Right lobe of liver (tissue), 4 donors: Measurements from ENCODE around the gene PRKAB2.

ENCODE experiments used
- POLR2A ChIP-seq: fragments of 450-650 bp; IDR thresholded peaks from one replicate; pipeline ENCODE4 v1.6.1; 2017; ENCODE audit warnings: antibody characterized with exemption, mild to moderate bottlenecking
- TF ChIP-seq, protein P1 (sequence below), 4 donors: fragments of 200-600 bp in 3 of 4; fragments of 450-650 bp in 1 of 4; IDR thresholded peaks; one replicate each; pipeline versions ENCODE4 v1.5.1 to v1.8.0; 2016 to 2022; ENCODE audit warnings: antibody characterized with exemption in 4 of 4, mild to moderate bottlenecking in 2 of 4
- donor health status: DM: no; HTN: no; CAD: no.
- donor health status: DM: no; HTN: no; CAD: no.
- donor health status: DM: no; HTN: yes; CAD: no.

DNA sequence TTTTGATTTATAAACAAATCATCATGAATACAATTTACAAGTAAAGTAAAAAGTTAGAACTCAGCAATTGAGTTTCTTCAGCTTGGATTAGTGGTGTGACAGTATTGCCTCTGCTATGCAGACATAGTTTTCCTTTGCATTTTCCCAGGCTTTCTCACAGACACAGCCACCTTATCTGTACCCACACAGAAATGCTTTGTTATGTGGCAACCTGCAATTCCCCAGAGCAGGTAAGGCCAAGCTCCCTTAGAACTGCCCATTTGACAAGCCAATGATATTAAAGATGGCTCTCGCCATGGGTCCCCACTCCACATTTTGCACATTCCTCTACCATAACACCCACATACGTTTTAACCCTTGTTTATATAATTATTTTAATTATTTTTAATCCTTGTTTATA is 38.7 kb upstream of the PRKAB2 start:
- TF ChIP-seq, protein P1, sequence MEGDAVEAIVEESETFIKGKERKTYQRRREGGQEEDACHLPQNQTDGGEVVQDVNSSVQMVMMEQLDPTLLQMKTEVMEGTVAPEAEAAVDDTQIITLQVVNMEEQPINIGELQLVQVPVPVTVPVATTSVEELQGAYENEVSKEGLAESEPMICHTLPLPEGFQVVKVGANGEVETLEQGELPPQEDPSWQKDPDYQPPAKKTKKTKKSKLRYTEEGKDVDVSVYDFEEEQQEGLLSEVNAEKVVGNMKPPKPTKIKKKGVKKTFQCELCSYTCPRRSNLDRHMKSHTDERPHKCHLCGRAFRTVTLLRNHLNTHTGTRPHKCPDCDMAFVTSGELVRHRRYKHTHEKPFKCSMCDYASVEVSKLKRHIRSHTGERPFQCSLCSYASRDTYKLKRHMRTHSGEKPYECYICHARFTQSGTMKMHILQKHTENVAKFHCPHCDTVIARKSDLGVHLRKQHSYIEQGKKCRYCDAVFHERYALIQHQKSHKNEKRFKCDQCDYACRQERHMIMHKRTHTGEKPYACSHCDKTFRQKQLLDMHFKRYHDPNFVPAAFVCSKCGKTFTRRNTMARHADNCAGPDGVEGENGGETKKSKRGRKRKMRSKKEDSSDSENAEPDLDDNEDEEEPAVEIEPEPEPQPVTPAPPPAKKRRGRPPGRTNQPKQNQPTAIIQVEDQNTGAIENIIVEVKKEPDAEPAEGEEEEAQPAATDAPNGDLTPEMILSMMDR (IDR thresholded peaks at IDR 0.05), result no peak
- no peak for TF ChIP-seq POLR2A
